ENCODE results near the gene NOS3. TPM values are rescaled to one million over a fixed set of nuclear protein-coding genes. Genes with fewer than 3 reads are reported as not detected.

NOS3 gene
- total and polyA plus RNA-seq, 2 experiments from 2014 or later, result 2.6 to 6.1 TPM

DNA sequence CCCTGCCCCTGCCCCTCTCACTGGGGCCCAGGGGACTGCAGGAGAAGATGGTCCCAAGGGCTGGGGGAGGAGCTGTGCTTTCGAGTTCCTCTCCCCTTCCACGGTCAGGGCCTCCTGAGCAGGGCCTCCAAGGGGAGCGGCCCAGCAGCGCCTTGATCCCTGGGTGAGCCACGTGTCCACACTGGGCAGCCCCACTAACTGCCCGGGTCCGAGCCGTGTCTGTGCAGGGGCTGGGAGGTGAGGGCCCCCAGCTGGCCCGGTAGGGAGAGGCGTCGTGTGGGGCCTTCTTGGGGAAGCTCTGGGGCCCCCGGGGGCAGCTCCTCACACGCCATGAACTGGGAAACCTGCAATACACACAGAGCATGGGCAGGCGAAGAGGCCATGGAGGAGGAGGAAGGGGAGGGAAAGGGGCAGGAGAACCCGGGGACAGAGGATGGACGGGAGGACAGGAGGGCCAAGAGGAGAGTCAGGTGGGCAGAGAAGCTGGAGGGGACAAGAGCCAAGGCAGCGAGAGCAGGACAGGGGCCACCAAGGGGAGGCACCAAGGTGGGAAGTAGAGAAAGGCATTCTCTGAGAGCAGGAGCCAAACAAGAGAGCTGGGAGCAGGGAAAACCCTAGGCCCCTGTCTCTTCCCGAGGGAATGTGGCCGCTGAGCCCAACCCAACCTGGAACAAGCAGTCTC, 45.5 kb upstream of the NOS3 start:
- ATAC-seq, result no peak
- Mint-ChIP-seq H3K27me3 (ENCODE audit: insufficient read depth, low read depth, poor library complexity) (peaks cover 18% of the 10 kb centered on the region), H3K36me3 (ENCODE audit: low read depth) (no peaks in the 10 kb centered on the region), H3K27ac (no peak overlapping the region), H3K4me3 (no peak overlapping the region), H3K4me1 (peaks cover 41% of the 10 kb centered on the region), H3K9me3 (no peaks in the 10 kb centered on the region)
- no peak for TF ChIP-seq EZH2phosphoT487 (IDR thresholded peaks at IDR 0.05; ENCODE audit: unreplicated experiment)
- no peak for TF ChIP-seq CREB1 (CRISPR knock-in tag; IDR thresholded peaks at IDR 0.05; ENCODE audit: low read depth)
- no peak for TF ChIP-seq ZNF331 (CRISPR knock-in tag; IDR thresholded peaks at IDR 0.05; ENCODE audit: low read depth)
- TF ChIP-seq, protein P1, sequence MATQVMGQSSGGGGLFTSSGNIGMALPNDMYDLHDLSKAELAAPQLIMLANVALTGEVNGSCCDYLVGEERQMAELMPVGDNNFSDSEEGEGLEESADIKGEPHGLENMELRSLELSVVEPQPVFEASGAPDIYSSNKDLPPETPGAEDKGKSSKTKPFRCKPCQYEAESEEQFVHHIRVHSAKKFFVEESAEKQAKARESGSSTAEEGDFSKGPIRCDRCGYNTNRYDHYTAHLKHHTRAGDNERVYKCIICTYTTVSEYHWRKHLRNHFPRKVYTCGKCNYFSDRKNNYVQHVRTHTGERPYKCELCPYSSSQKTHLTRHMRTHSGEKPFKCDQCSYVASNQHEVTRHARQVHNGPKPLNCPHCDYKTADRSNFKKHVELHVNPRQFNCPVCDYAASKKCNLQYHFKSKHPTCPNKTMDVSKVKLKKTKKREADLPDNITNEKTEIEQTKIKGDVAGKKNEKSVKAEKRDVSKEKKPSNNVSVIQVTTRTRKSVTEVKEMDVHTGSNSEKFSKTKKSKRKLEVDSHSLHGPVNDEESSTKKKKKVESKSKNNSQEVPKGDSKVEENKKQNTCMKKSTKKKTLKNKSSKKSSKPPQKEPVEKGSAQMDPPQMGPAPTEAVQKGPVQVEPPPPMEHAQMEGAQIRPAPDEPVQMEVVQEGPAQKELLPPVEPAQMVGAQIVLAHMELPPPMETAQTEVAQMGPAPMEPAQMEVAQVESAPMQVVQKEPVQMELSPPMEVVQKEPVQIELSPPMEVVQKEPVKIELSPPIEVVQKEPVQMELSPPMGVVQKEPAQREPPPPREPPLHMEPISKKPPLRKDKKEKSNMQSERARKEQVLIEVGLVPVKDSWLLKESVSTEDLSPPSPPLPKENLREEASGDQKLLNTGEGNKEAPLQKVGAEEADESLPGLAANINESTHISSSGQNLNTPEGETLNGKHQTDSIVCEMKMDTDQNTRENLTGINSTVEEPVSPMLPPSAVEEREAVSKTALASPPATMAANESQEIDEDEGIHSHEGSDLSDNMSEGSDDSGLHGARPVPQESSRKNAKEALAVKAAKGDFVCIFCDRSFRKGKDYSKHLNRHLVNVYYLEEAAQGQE (IDR thresholded peaks at IDR 0.05; ENCODE audit: unreplicated experiment), result no peak
- TF ChIP-seq, protein P2, sequence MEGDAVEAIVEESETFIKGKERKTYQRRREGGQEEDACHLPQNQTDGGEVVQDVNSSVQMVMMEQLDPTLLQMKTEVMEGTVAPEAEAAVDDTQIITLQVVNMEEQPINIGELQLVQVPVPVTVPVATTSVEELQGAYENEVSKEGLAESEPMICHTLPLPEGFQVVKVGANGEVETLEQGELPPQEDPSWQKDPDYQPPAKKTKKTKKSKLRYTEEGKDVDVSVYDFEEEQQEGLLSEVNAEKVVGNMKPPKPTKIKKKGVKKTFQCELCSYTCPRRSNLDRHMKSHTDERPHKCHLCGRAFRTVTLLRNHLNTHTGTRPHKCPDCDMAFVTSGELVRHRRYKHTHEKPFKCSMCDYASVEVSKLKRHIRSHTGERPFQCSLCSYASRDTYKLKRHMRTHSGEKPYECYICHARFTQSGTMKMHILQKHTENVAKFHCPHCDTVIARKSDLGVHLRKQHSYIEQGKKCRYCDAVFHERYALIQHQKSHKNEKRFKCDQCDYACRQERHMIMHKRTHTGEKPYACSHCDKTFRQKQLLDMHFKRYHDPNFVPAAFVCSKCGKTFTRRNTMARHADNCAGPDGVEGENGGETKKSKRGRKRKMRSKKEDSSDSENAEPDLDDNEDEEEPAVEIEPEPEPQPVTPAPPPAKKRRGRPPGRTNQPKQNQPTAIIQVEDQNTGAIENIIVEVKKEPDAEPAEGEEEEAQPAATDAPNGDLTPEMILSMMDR (conservative IDR thresholded peaks at IDR 0.05; ENCODE audit: low read depth in 2 of 2), result no peak
- TF ChIP-seq, protein P3, sequence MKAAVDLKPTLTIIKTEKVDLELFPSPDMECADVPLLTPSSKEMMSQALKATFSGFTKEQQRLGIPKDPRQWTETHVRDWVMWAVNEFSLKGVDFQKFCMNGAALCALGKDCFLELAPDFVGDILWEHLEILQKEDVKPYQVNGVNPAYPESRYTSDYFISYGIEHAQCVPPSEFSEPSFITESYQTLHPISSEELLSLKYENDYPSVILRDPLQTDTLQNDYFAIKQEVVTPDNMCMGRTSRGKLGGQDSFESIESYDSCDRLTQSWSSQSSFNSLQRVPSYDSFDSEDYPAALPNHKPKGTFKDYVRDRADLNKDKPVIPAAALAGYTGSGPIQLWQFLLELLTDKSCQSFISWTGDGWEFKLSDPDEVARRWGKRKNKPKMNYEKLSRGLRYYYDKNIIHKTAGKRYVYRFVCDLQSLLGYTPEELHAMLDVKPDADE (IDR thresholded peaks at IDR 0.05), result no peak
- no peak for TF ChIP-seq JUNB (IDR thresholded peaks at IDR 0.05; ENCODE audit: unreplicated experiment)
- TF ChIP-seq, protein P4, sequence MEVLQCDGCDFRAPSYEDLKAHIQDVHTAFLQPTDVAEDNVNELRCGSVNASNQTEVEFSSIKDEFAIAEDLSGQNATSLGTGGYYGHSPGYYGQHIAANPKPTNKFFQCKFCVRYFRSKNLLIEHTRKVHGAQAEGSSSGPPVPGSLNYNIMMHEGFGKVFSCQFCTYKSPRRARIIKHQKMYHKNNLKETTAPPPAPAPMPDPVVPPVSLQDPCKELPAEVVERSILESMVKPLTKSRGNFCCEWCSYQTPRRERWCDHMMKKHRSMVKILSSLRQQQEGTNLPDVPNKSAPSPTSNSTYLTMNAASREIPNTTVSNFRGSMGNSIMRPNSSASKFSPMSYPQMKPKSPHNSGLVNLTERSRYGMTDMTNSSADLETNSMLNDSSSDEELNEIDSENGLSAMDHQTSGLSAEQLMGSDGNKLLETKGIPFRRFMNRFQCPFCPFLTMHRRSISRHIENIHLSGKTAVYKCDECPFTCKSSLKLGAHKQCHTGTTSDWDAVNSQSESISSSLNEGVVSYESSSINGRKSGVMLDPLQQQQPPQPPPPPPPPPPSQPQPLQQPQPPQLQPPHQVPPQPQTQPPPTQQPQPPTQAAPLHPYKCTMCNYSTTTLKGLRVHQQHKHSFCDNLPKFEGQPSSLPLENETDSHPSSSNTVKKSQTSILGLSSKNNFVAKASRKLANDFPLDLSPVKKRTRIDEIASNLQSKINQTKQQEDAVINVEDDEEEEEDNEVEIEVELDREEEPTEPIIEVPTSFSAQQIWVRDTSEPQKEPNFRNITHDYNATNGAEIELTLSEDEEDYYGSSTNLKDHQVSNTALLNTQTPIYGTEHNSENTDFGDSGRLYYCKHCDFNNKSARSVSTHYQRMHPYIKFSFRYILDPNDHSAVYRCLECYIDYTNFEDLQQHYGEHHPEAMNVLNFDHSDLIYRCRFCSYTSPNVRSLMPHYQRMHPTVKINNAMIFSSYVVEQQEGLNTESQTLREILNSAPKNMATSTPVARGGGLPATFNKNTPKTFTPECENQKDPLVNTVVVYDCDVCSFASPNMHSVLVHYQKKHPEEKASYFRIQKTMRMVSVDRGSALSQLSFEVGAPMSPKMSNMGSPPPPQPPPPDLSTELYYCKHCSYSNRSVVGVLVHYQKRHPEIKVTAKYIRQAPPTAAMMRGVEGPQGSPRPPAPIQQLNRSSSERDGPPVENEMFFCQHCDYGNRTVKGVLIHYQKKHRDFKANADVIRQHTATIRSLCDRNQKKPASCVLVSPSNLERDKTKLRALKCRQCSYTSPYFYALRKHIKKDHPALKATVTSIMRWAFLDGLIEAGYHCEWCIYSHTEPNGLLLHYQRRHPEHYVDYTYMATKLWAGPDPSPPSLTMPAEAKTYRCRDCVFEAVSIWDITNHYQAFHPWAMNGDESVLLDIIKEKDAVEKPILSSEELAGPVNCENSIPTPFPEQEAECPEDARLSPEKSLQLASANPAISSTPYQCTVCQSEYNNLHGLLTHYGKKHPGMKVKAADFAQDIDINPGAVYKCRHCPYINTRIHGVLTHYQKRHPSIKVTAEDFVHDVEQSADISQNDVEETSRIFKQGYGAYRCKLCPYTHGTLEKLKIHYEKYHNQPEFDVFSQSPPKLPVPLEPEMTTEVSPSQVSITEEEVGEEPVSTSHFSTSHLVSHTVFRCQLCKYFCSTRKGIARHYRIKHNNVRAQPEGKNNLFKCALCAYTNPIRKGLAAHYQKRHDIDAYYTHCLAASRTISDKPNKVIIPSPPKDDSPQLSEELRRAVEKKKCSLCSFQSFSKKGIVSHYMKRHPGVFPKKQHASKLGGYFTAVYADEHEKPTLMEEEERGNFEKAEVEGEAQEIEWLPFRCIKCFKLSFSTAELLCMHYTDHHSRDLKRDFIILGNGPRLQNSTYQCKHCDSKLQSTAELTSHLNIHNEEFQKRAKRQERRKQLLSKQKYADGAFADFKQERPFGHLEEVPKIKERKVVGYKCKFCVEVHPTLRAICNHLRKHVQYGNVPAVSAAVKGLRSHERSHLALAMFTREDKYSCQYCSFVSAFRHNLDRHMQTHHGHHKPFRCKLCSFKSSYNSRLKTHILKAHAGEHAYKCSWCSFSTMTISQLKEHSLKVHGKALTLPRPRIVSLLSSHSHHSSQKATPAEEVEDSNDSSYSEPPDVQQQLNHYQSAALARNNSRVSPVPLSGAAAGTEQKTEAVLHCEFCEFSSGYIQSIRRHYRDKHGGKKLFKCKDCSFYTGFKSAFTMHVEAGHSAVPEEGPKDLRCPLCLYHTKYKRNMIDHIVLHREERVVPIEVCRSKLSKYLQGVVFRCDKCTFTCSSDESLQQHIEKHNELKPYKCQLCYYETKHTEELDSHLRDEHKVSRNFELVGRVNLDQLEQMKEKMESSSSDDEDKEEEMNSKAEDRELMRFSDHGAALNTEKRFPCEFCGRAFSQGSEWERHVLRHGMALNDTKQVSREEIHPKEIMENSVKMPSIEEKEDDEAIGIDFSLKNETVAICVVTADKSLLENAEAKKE (CRISPR knock-in tag; IDR thresholded peaks at IDR 0.05), result no peak
- no peak for TF ChIP-seq STAT1 (IDR thresholded peaks at IDR 0.05; ENCODE audit: unreplicated experiment)
- TF ChIP-seq NANOG (IDR thresholded peaks at IDR 0.05; ENCODE audit: borderline replicate concordance), result no peak
- TF ChIP-seq EZH2 (IDR thresholded peaks at IDR 0.05; ENCODE audit: low read depth, unreplicated experiment), result no peak
- no peak for TF ChIP-seq ZNF114 (CRISPR knock-in tag; IDR thresholded peaks at IDR 0.05)
- peaks cover 23% of the 10 kb centered on the region for H3K4me1 ChIP-seq (ENCODE audit: insufficient read depth)
- no peaks in the 10 kb centered on the region for H3K36me3 ChIP-seq (ENCODE audit: insufficient read depth)
- H4K20me1 ChIP-seq (replicated peaks; ENCODE audit: insufficient read depth), result no peaks in the 10 kb centered on the region; the same call in 1 of the 2 replicates
- no peak overlapping the region for H3K4me2 ChIP-seq
- H3K4me3 ChIP-seq, result no peak overlapping the region
- H2AFZ ChIP-seq, result no peak overlapping the region
- H3K27ac ChIP-seq (ENCODE audit: low read depth), result no peak overlapping the region
- H3K79me2 ChIP-seq (replicated peaks; ENCODE audit: insufficient read depth), result no peaks in the 10 kb centered on the region
- DNase-seq (ENCODE audit: low spot score), result no peak
- H3K9me2 ChIP-seq (ENCODE audit: insufficient read depth), result no peaks in the 10 kb centered on the region
- H3F3A ChIP-seq (replicated peaks; ENCODE audit: low read depth), result 0 out of 2 replicates have a peak, but pooled peaks cover 3% of the 10 kb centered on the region
- H3K27me3 ChIP-seq (ENCODE audit: insufficient read depth), result peaks cover 15% of the 10 kb centered on the region

Data from GM23338 (cell line).